22Rv1 (cell line): ENCODE results near the gene ENOSF1.

Experiments
- ZFX ChIP-seq: fragments of 450-650 bp; IDR thresholded peaks from 2 replicates; pipeline ENCODE4 v1.6.1; 2017; ENCODE audit warnings: antibody characterized with exemption, borderline replicate concordance
- TF ChIP-seq, protein P1 (sequence below): fragments of 450-650 bp; IDR thresholded peaks from 2 replicates; pipeline ENCODE4 v1.5.1; 2017; ENCODE audit warnings: mild to moderate bottlenecking

DNA sequence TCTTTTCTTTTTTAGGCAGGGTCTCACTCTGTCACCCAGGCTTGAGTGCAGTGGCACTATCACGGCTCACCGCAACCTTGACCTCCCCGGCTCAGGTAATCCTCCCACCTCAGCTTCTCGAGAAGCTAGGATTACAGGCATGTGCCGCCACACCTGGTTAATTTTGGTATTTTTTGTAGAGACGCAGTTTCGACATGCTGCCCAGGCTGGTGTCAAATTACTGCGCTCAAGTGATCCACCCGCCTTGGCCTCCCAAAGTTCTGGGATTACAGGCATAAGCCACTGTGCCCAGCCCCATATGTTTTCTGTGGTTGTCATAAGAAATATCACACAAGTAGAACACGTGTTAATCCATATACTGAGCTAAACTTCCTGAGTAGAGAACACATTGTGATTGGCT lies 14.6 kb downstream of the ENOSF1 start:
- TF ChIP-seq, protein P1, sequence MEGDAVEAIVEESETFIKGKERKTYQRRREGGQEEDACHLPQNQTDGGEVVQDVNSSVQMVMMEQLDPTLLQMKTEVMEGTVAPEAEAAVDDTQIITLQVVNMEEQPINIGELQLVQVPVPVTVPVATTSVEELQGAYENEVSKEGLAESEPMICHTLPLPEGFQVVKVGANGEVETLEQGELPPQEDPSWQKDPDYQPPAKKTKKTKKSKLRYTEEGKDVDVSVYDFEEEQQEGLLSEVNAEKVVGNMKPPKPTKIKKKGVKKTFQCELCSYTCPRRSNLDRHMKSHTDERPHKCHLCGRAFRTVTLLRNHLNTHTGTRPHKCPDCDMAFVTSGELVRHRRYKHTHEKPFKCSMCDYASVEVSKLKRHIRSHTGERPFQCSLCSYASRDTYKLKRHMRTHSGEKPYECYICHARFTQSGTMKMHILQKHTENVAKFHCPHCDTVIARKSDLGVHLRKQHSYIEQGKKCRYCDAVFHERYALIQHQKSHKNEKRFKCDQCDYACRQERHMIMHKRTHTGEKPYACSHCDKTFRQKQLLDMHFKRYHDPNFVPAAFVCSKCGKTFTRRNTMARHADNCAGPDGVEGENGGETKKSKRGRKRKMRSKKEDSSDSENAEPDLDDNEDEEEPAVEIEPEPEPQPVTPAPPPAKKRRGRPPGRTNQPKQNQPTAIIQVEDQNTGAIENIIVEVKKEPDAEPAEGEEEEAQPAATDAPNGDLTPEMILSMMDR: peak; percentile 17; the same call in 1 of the 2 replicates
- no peak for TF ChIP-seq ZFX
